Sigmoid colon (tissue), 7 donors: Measurements from ENCODE around the gene GJA9. TPM values are rescaled to one million over a fixed set of nuclear protein-coding genes. Genes with fewer than 3 reads are reported as not detected.

Experiments used
- DNase-seq: peaks from one replicate; pipeline ENCODE4 v3.0.0-alpha.2; 2019
- H3K27ac ChIP-seq, 4 donors: fragments of 200-600 bp; sonication (generic); one replicate each; pipeline ENCODE4 v1.5.1; 2016 to 2019; ENCODE audit warnings: mild to moderate bottlenecking in 1 of 4
- H3K27me3 ChIP-seq, 3 donors: fragments of 200-600 bp; sonication (generic); one replicate each; pipeline ENCODE4 v1.5.1; 2019; ENCODE audit warnings: mild to moderate bottlenecking in 1 of 3
- H3K36me3 ChIP-seq, 4 donors: fragments of 200-600 bp; sonication (generic); one replicate each; pipeline ENCODE4 v1.5.1; 2016 to 2019
- H3K4me1 ChIP-seq, 4 donors: fragments of 200-600 bp; sonication (generic); one replicate each; pipeline ENCODE4 v1.5.1; 2017 to 2019
- H3K4me3 ChIP-seq, 4 donors: fragments of 200-600 bp; sonication (generic); one replicate each; pipeline ENCODE4 v1.5.1; 2017 to 2019; ENCODE audit warnings: mild to moderate bottlenecking in 2 of 4, moderate library complexity in 1 of 4
- H3K9me3 ChIP-seq, 4 donors: fragments of 200-600 bp in 3 of 4; sonication (generic) in 3 of 4; one replicate each; pipeline versions ENCODE4 v1.5.1 to v1.6.1; 2013 to 2019
- CTCF ChIP-seq, 4 experiments: fragments of 450-650 bp in 3 of 4; fragments of 200-600 bp in 1 of 4; IDR thresholded peaks; one replicate each; pipeline ENCODE4 v1.5.1; 2016 to 2019; ENCODE audit warnings: antibody characterized with exemption in 4 of 4, mild to moderate bottlenecking in 3 of 4, moderate library complexity in 2 of 4
- EP300 ChIP-seq, 4 donors: sonication (generic); formaldehyde crosslinking; IDR thresholded peaks; one replicate each; pipeline ENCODE4 v1.6.1; 2017; ENCODE audit warnings: antibody characterized with exemption in 4 of 4
- POLR2A ChIP-seq, 2 donors: fragments of 450-650 bp; IDR thresholded peaks; one replicate each; pipeline ENCODE4 v1.6.1; 2016; ENCODE audit warnings: antibody characterized with exemption in 2 of 2, mild to moderate bottlenecking in 2 of 2, moderate library complexity in 2 of 2
- POLR2AphosphoS5 ChIP-seq, 4 donors: sonication (generic); formaldehyde crosslinking; IDR thresholded peaks; one replicate each; pipeline ENCODE4 v1.6.1; 2017; ENCODE audit warnings: antibody characterized with exemption in 4 of 4
- WGBS, 2 donors: extraction: QIAGEN DNeasy Blood & Tissue Kit; methylation state at CpG; one replicate each; pipeline ENCODE4 v1.1.7; 2013; 5-methylcytosine and 5-hydroxymethylcytosine counted together
- intact Hi-C: fragments of 100-400 bp; cut with DNase I; formaldehyde crosslinking; loops from one replicate; pipeline ENCODE4 v1.15.1; 2023
- polyA plus RNA-seq, 3 donors: library from polyadenylated mRNA; stranded (reverse); fragments of 200-250 nt; gene quantifications; one replicate each; pipeline ENCODE4 v1.2.3, GENCODE V29; 2013
- total RNA-seq, 4 donors: library from RNA; depleted of rRNA; stranded (reverse); fragments of >200 nt; gene quantifications; one replicate each; pipeline ENCODE4 v1.1.0, GENCODE V29; 2016
- donor health status: healthy with polysubstance abuse.
- donor health status: Bipolar disorder and iron deficiency.
- donor health status: healthy.

Gene GJA9
- total and polyA plus RNA-seq, 7 donors, result 0.50 TPM; not detected in 6

GRCh38 chr1:38834937-38835827 lies 46.2 kb downstream of the GJA9 start:
- no peak overlapping the region for H3K4me3 ChIP-seq
- WGBS, 2 donors, result 15 to 21% methylated on average over 3 of the region's 3 CpGs
- intact Hi-C loops, result loop anchor here (10.0 kb wide), 1 partner anchor 800 kb away; no protein-coding TSS in a partner anchor
- H3K4me1 ChIP-seq, result no peaks in the 10 kb centered on the region
- no peaks in the 10 kb centered on the region for H3K9me3 ChIP-seq
- peaks cover 3 to 27% (median 13%) of the 10 kb centered on the region in 4 donors for H3K36me3 ChIP-seq
- no peak overlapping the region for H3K27ac ChIP-seq
- TF ChIP-seq CTCF (IDR thresholded peaks at IDR 0.05) (peak; percentile 51 to 79 (median 69)), POLR2A (IDR thresholded peaks at IDR 0.05) (no peak), POLR2AphosphoS5 (IDR thresholded peaks at IDR 0.05) (no peak), EP300 (IDR thresholded peaks at IDR 0.05) (no peak)
- H3K27me3 ChIP-seq, result no peaks in the 10 kb centered on the region
- DNase-seq, result no peak

GRCh38 chr1:38834221-38834782 lies 47.1 kb downstream of the GJA9 start:
- DNase-seq, result no peak
- Histone ChIP-seq H3K27me3 (no peaks in the 10 kb centered on the region), H3K4me1 (peaks cover 0 to 6% (median 4%) of the 10 kb centered on the region in 4 donors), H3K9me3 (no peaks in the 10 kb centered on the region), H3K4me3 (no peak overlapping the region), H3K36me3 (peaks cover 3 to 19% (median 11%) of the 10 kb centered on the region in 4 donors), H3K27ac (no peak overlapping the region)
- 70 to 83% methylated on average over 3 of the region's 3 CpGs for whole genome bisulfite sequencing, 2 donors
- TF ChIP-seq POLR2AphosphoS5 (IDR thresholded peaks at IDR 0.05) (no peak), POLR2A (IDR thresholded peaks at IDR 0.05) (no peak), EP300 (IDR thresholded peaks at IDR 0.05) (no peak)
- intact Hi-C loops, result loop anchor here (10.0 kb wide), 1 partner anchor 800 kb away; no protein-coding TSS in a partner anchor

- Histone ChIP-seq H3K4me3 (no peak overlapping the region), H3K36me3 (peaks cover 0 to 7% (median 1%) of the 10 kb centered on the region in 4 donors), H3K27me3 (no peaks in the 10 kb centered on the region), H3K4me1 (peaks cover 0 to 11% (median 8%) of the 10 kb centered on the region in 4 donors), H3K27ac (no peak overlapping the region), H3K9me3 (no peaks in the 10 kb centered on the region)
- WGBS, 2 donors, result 73% methylated on average over 3 of the region's 3 CpGs
- DNase-seq, result no peak
- TF ChIP-seq CTCF (IDR thresholded peaks at IDR 0.05) (no peak), POLR2A (IDR thresholded peaks at IDR 0.05) (no peak), EP300 (IDR thresholded peaks at IDR 0.05) (no peak), POLR2AphosphoS5 (IDR thresholded peaks at IDR 0.05) (no peak)
- intact Hi-C loops, result loop anchor here (10.0 kb wide), 1 partner anchor 798 kb away; no protein-coding TSS in a partner anchor
Measured at GRCh38 chr1:38833146-38833545, 48.2 kb downstream of the GJA9 start.

GRCh38 chr1:38832370-38832734 lies 49.0 kb downstream of the GJA9 start:
- no peak overlapping the region for H3K4me3 ChIP-seq
- H3K9me3 ChIP-seq, result no peaks in the 10 kb centered on the region
- intact Hi-C loops, result loop anchor here (10.0 kb wide), 1 partner anchor 798 kb away; no protein-coding TSS in a partner anchor
- WGBS, 2 donors, result 81 to 86% methylated on average over 3 of the region's 3 CpGs
- no peaks in the 10 kb centered on the region for H3K36me3 ChIP-seq
- no peaks in the 10 kb centered on the region for H3K27me3 ChIP-seq
- peaks cover 0 to 11% (median 8%) of the 10 kb centered on the region in 4 donors for H3K4me1 ChIP-seq
- H3K27ac ChIP-seq, result no peak overlapping the region
- DNase-seq, result no peak
- TF ChIP-seq CTCF (IDR thresholded peaks at IDR 0.05) (no peak), POLR2AphosphoS5 (IDR thresholded peaks at IDR 0.05) (no peak), POLR2A (IDR thresholded peaks at IDR 0.05) (no peak), EP300 (IDR thresholded peaks at IDR 0.05) (no peak)
